Measurements from ENCODE around the gene KRT17. TPM values are rescaled to one million over a fixed set of nuclear protein-coding genes. Genes with fewer than 3 reads are reported as not detected.

KRT17 gene
- total RNA-seq, 1 experiment from 2014 or later: 6.9 TPM

DNA sequence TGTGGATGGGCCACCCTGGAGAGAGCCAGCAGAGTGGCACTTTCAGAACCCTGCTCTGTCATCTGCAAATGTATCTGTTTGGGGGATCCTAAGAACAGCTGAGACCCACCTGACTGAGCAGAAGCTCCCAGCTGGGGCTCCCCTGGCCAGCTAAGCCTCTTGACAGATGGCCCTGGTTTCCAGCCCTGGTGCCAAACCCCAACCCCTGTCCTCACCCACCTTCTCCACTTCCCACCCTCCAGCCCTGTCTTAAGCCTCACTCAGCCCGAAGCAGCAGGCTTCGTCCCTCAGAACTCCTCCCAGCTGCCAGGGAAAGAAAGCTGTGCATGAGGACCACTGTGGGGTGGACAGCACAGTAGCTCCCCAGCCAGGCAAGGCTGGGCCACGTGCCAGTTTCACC lies 49.0 kb downstream of the KRT17 start:
- no peak for DNase-seq (ENCODE audit: low read depth)

DNA sequence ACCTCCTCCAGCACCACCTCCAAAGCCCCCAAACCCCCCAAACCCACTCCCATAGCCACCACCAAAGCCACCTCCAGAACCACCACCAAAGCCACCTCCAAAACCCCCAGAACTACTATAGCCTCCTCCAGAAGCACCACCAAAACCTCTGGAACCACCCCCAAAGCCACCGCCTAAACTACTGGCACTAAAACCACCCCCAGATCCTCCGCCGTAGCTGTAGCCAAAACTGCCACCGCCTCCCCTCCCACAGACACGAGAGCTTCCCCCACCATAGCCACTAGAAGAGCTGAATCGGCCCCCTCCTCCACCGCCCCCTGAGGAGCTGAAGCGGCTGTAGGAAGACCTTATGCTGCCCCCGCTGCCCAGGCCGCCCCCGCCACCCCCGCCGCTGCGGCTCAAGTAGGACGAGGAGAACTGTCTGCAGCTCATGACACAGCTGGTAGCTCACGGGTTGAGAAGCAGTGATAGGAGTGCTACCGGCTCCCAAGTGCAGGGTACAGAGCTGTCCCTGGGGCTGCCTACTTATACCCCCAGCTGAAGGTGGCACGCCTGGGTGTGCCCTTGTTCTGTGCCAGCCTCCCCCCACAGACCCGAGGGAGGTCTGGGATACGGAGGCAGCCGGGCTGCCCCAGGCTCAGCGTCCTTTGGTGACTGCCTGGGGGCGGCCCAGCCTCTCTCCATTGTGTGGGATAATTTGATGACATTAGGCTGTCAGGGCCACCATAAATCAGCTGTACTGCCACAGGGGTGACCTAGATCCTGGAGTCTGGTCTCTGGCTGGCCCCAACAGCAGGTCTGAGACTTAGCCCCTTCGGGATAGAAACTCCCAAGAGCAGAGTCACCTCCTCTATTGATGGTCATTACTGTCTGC lies 52.6 kb downstream of the KRT17 start, which contains the start of gene KRT9:
Gene KRT9 (minus strand): TSS at position 499 of the 874 bp plus-strand sequence. CDS start 67 bp downstream, at position 432.
- DNase-seq (ENCODE audit: low read depth): no peak

Other genes with a start within 250 kb of the KRT17 start
- 0.29 and 1.0 TPM in 2 replicates for gene KRT34, start 242.3 kb downstream of the KRT17 start, total RNA-seq (2014; rRNA removed)
- not detected in 2 replicates for gene KRT31, start 227.0 kb downstream of the KRT17 start, total RNA-seq (2014; rRNA removed)
- gene KRT37, start 200.0 kb downstream of the KRT17 start, total RNA-seq (2014; rRNA removed): not detected in 2 replicates
- not detected in 2 replicates for gene KRT38, start 183.6 kb downstream of the KRT17 start, total RNA-seq (2014; rRNA removed)
- gene KRT32, start 157.2 kb downstream of the KRT17 start, total RNA-seq (2014; rRNA removed): not detected in 2 replicates
- gene KRT35, start 143.4 kb downstream of the KRT17 start, total RNA-seq (2014; rRNA removed): not detected in 2 replicates
- not detected in 2 replicates for gene KRT36, start 134.7 kb downstream of the KRT17 start, total RNA-seq (2014; rRNA removed)
- gene KRT13, start 119.0 kb downstream of the KRT17 start, total RNA-seq (2014; rRNA removed): not detected in 2 replicates
- 0.19 and 0.46 TPM in 2 replicates for gene KRT15, start 105.7 kb downstream of the KRT17 start, total RNA-seq (2014; rRNA removed)
- not detected in 2 replicates for gene KRT19, start 96.3 kb downstream of the KRT17 start, total RNA-seq (2014; rRNA removed)
- not detected in 2 replicates for gene KRT9, start 52.5 kb downstream of the KRT17 start, total RNA-seq (2014; rRNA removed)
- not detected in 2 replicates for gene KRT14, start 37.7 kb downstream of the KRT17 start, total RNA-seq (2014; rRNA removed)
- gene KRT16, start 11.8 kb downstream of the KRT17 start, total RNA-seq (2014; rRNA removed): not detected in 2 replicates
- 56.9 and 63.7 TPM in 2 replicates for gene EIF1, start 64.3 kb upstream of the KRT17 start, total RNA-seq (2014; rRNA removed)
- gene GAST, start 87.8 kb upstream of the KRT17 start, total RNA-seq (2014; rRNA removed): not detected in 2 replicates
- gene HAP1, start 110.1 kb upstream of the KRT17 start, total RNA-seq (2014; rRNA removed): under 0.01 TPM in 1 of 2 replicates, not detected in the other
- not detected in 2 replicates for gene JUP, start 162.1 kb upstream of the KRT17 start, total RNA-seq (2014; rRNA removed)
- gene P3H4, start 187.4 kb upstream of the KRT17 start, total RNA-seq (2014; rRNA removed): 46.0 and 49.1 TPM in 2 replicates
- 271 and 283 TPM in 2 replicates for gene FKBP10, start 188.4 kb upstream of the KRT17 start, total RNA-seq (2014; rRNA removed)
- gene NT5C3B, start 211.7 kb upstream of the KRT17 start, total RNA-seq (2014; rRNA removed): 74.1 and 101 TPM in 2 replicates
- gene KLHL10, start 213.2 kb upstream of the KRT17 start, total RNA-seq (2014; rRNA removed): not detected in 2 replicates
- 21.8 and 22.5 TPM in 2 replicates for gene KLHL11, start 240.8 kb upstream of the KRT17 start, total RNA-seq (2014; rRNA removed)